OCI-LY7 (cell line): ENCODE data around the gene PLEKHA3. TPM values are rescaled to one million over a fixed set of nuclear protein-coding genes. Genes with fewer than 3 reads are reported as not detected.
"Not testable (repeated sequence)": the region's sequence is repeated elsewhere in the genome, so short reads cannot be mapped to it uniquely, and the experiment has no call there.

Experiments
- BruUV-seq: library from RNA; stranded (reverse); fragments of 400-500 nt; replicated peaks from 2 replicates; lab custom pipeline; 2021; lab: Mats Ljungman, UMichigan
- CTCF ChIA-PET: fragments of 300-600 bp; sonication (Branson Sonifier 250); formaldehyde crosslinking; loops from one replicate; lab custom pipeline; 2022; ENCODE audit warnings: antibody characterized with exemption; ENCODE audit not compliant: unreplicated experiment; lab: Charles Lee
- POLR2A ChIA-PET: fragments of 300-600 bp; sonication (Branson Sonifier 250); formaldehyde crosslinking; loops from one replicate; lab custom pipeline; 2022; ENCODE audit warnings: antibody characterized with exemption; lab: Charles Lee
- DNase-seq: peaks from one replicate; pipeline ENCODE4 v3.0.0-alpha.2; 2015; ENCODE audit warnings: low spot score
- H2AFZ ChIP-seq: fragments of 200-600 bp; sonication (generic), shearing (Covaris generic); 2 replicates; pipeline ENCODE4 v1.6.1; 2014; ENCODE audit warnings: mild to moderate bottlenecking, antibody characterized with exemption, low read length, moderate library complexity
- H3K27ac ChIP-seq: fragments of 200-600 bp; sonication (generic); 2 replicates; pipeline ENCODE4 v1.5.1; 2014; ENCODE audit warnings: mixed run types, low read depth, mild to moderate bottlenecking, moderate library complexity, low read length, inconsistent platforms; ENCODE audit not compliant: poor library complexity, severe bottlenecking
- H3K36me3 ChIP-seq: fragments of 200-600 bp; sonication (generic); 2 replicates; pipeline ENCODE4 v1.6.1; 2014; ENCODE audit warnings: mild to moderate bottlenecking, antibody characterized with exemption, low read length, moderate library complexity, mixed read lengths; ENCODE audit not compliant: insufficient read depth
- H3K4me1 ChIP-seq: fragments of 200-600 bp; sonication (generic); 2 replicates; pipeline ENCODE4 v1.5.1; 2014; ENCODE audit warnings: mild to moderate bottlenecking, low read length; ENCODE audit not compliant: insufficient read depth, poor library complexity, severe bottlenecking
- H3K4me2 ChIP-seq: fragments of 200-600 bp; sonication (generic); 2 replicates; pipeline ENCODE4 v1.6.1; 2014; ENCODE audit warnings: mild to moderate bottlenecking, low read length
- H3K4me3 ChIP-seq: fragments of 200-600 bp; sonication (generic); 2 replicates; pipeline ENCODE4 v1.5.1; 2014; ENCODE audit warnings: mild to moderate bottlenecking, low read depth, low read length; ENCODE audit not compliant: poor library complexity, severe bottlenecking
- H3K79me2 ChIP-seq: fragments of 200-600 bp; sonication (generic); 2 replicates; pipeline ENCODE4 v1.6.1; 2016; ENCODE audit warnings: low read depth, mild to moderate bottlenecking, low read length, moderate library complexity, mixed read lengths; ENCODE audit not compliant: insufficient read depth
- H3K9me2 ChIP-seq: fragments of 200-600 bp; sonication (generic); 2 replicates; pipeline ENCODE4 v1.6.1; 2016; ENCODE audit warnings: mild to moderate bottlenecking, low read length, mixed read lengths; ENCODE audit not compliant: insufficient read depth
- H3K9me3 ChIP-seq: fragments of 200-600 bp; sonication (generic); 2 replicates; pipeline ENCODE4 v1.6.1; 2014; ENCODE audit warnings: mild to moderate bottlenecking, mixed run types, low read length, mixed read lengths
- H4K20me1 ChIP-seq: fragments of 200-600 bp; sonication (generic); 2 replicates; pipeline ENCODE4 v1.6.1; 2014; ENCODE audit warnings: mild to moderate bottlenecking, antibody characterized with exemption, low read length, moderate library complexity, mixed read lengths; ENCODE audit not compliant: insufficient read depth
- EZH2phosphoT487 ChIP-seq: fragments of 200-600 bp; sonication (generic); IDR thresholded peaks from 2 replicates; pipeline ENCODE4 v1.6.1; 2018; ENCODE audit warnings: low read depth, borderline replicate concordance, mild to moderate bottlenecking, mixed run types, antibody characterized with exemption, low read length, moderate library complexity, mixed read lengths
- intact Hi-C: fragments of 100-400 bp; cut with micrococcal nuclease; formaldehyde crosslinking; loops from one replicate; pipeline ENCODE4 v1.10.0; 2022; ENCODE audit not compliant: unreplicated experiment
- total RNA-seq, 2 experiments: library from RNA; depleted of rRNA in 1 of 2; stranded (reverse); fragments of >200 nt in 1 of 2; shearing (Covaris generic) in 1 of 2; gene quantifications; 2 replicates each; pipeline ENCODE4 v1.2.3, GENCODE V29; 2014 to 2022
- TF ChIP-seq, protein P1 (sequence below): fragments of 200-600 bp; sonication (generic); conservative IDR thresholded peaks from 2 replicates; pipeline ENCODE4 v1.5.1; 2014; ENCODE audit warnings: mild to moderate bottlenecking, antibody characterized with exemption, low read length, moderate library complexity, mixed read lengths

Gene PLEKHA3
- total RNA-seq, 2 experiments from 2014 or later, result 3.6 to 19.2 TPM

DNA sequence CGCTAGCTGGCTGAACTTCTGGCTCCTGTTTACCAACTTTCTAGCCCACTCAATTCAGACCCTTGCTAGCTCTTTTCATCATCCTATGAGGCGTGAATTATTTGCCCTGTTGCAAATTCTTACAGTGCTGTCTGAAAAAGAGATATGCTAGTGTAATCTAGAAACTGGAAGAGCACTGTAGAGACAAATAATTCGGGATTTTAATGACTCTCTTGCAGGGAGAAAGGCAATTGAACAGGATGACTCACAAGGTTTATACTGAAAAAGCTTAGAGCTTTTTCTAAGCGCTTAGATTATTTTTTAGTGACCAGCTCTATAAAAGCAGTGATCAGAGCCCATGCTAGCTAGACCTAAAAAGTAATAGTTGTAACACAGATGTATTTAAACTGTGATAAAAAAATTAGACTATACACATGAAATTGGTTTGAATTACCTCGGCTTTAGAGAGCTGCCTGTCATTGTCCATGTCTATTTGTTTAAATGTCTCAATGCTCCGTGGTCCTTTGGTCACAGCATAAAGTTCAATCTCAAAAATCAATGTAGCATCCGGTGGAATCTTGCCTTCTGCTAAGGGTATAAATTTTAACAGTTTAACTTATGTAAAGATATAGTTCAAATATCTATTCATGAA is 10.9 kb upstream of the PLEKHA3 start:
- DNase-seq, result no peak
- H3K79me2 ChIP-seq, result no peaks in the 10 kb centered on the region
- H3K9me3 ChIP-seq, result no peaks in the 10 kb centered on the region
- H3K4me1 ChIP-seq, result no peaks in the 10 kb centered on the region
- no peak overlapping the region for H3K4me3 ChIP-seq
- POLR2A ChIA-PET, result interaction anchor here (0.5 to 1.0 kb wide), 5 partner anchors 12 to 541 kb away, joined by 3 read pairs; partner anchors contain the start of genes PJVK and PRKRA
- H3K9me2 ChIP-seq, result no peaks in the 10 kb centered on the region
- peaks cover 32% of the 10 kb centered on the region for H3K36me3 ChIP-seq
- intact Hi-C loops, result no loop called here
- CTCF ChIA-PET, result no interaction called here
- TF ChIP-seq, protein P1, sequence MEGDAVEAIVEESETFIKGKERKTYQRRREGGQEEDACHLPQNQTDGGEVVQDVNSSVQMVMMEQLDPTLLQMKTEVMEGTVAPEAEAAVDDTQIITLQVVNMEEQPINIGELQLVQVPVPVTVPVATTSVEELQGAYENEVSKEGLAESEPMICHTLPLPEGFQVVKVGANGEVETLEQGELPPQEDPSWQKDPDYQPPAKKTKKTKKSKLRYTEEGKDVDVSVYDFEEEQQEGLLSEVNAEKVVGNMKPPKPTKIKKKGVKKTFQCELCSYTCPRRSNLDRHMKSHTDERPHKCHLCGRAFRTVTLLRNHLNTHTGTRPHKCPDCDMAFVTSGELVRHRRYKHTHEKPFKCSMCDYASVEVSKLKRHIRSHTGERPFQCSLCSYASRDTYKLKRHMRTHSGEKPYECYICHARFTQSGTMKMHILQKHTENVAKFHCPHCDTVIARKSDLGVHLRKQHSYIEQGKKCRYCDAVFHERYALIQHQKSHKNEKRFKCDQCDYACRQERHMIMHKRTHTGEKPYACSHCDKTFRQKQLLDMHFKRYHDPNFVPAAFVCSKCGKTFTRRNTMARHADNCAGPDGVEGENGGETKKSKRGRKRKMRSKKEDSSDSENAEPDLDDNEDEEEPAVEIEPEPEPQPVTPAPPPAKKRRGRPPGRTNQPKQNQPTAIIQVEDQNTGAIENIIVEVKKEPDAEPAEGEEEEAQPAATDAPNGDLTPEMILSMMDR, result no peak
- no peak for TF ChIP-seq EZH2phosphoT487
- no peaks in the 10 kb centered on the region for H4K20me1 ChIP-seq
- no peak overlapping the region for H3K4me2 ChIP-seq
- H2AFZ ChIP-seq, result no peak overlapping the region
- no peak overlapping the region for H3K27ac ChIP-seq
- BruUV-seq, result no TSS peak

DNA sequence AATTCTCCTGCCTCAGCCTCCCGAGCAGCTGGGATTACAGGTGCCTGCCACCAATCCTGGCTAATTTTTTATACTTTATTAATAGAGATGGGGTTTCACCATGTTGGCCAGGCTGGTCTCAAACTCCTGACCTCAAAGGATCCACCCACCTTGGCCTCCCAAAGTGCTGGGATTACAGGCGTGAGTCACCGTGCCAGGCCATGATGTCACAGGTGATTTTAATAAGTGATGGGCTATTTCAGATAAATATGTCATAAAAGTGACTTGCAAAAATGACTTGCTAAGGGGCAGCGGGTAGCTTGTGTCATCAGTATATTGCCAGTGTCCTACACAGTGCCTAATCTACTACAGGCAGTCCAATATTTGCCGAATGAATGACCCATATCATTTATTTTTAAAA is 8.9 kb upstream of the PLEKHA3 start:
- H3K36me3 ChIP-seq, result peaks cover 17% of the 10 kb centered on the region; the same call in 1 of the 2 replicates
- H3K27ac ChIP-seq, H3K4me2 ChIP-seq, DNase-seq, H3K4me1 ChIP-seq, BruUV-seq, H3K4me3 ChIP-seq, intact Hi-C loops, H4K20me1 ChIP-seq, H3K9me2 ChIP-seq, H3K79me2 ChIP-seq, H3K9me3 ChIP-seq, CTCF ChIA-PET, H2AFZ ChIP-seq: not testable (repeated sequence)
- POLR2A ChIA-PET, result interaction anchor here (0.9 to 2.0 kb wide), 2 partner anchors 13 to 20 kb away, joined by 3 to 5 read pairs; partner anchors contain the start of genes PJVK and PRKRA

DNA sequence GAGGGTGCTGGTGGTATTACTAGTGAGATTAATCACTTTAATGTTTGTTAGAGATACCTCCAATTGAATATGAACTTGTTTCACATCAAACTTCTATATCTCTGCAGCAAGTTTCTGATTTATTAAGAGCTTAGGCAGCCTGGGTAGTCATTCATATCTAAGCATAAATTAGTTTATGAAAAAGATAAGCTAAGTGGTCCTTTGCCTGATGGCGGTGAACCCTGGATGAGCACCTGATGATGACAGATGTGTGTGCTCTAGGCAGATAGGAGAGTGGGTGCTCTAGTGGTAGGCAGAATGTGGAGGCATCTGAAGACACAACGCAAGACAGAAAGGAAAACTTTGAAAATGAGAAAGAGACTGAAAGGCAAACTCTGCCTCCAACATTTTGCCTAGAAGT is 6.9 kb upstream of the PLEKHA3 start:
- Histone ChIP-seq H3K4me2 (no peak overlapping the region), H3K27ac (no peak overlapping the region), H3K9me3 (no peaks in the 10 kb centered on the region), H2AFZ (no peak overlapping the region), H3K9me2 (no peaks in the 10 kb centered on the region), H3K4me3 (no peak overlapping the region), H3K4me1 (peaks cover 10% of the 10 kb centered on the region), H4K20me1 (no peaks in the 10 kb centered on the region), H3K79me2 (peaks cover 16% of the 10 kb centered on the region; the same call in 1 of the 2 replicates), H3K36me3 (peaks cover 6% of the 10 kb centered on the region; the same call in 1 of the 2 replicates)
- no TSS peak for BruUV-seq
- intact Hi-C loops, result no loop called here
- ChIA-PET CTCF (no interaction called here), POLR2A (interaction anchor here (0.8 to 1.0 kb wide), 2 partner anchors 15 to 26 kb away, joined by 3 to 6 read pairs; no protein-coding TSS in a partner anchor)
- DNase-seq, result no peak
- no peak for TF ChIP-seq EZH2phosphoT487
- TF ChIP-seq, protein P1, result no peak
